Tibial nerve (tissue), 4 donors: ENCODE results near the gene IFI27L1. TPM values are rescaled to one million over a fixed set of nuclear protein-coding genes. Genes with fewer than 3 reads are reported as not detected.

Experiments used
- DNase-seq, 2 donors: peaks; one replicate each; pipeline ENCODE4 v3.0.0-alpha.2; 2019; ENCODE audit warnings: low spot score in 2 of 2
- H3K27ac ChIP-seq, 4 donors: fragments of 200-600 bp; sonication (generic) in 3 of 4; one replicate each; pipeline ENCODE4 v1.5.1; 2017 to 2019; ENCODE audit warnings: mild to moderate bottlenecking in 1 of 4
- H3K27me3 ChIP-seq, 2 donors: fragments of 200-600 bp; sonication (generic) in 1 of 2; one replicate each; pipeline versions ENCODE4 v1.5.1 to v1.6.0; 2017 to 2019
- H3K36me3 ChIP-seq, 3 donors: fragments of 200-600 bp; sonication (generic); one replicate each; pipeline ENCODE4 v1.5.1; 2018 to 2019
- H3K4me1 ChIP-seq, 4 donors: fragments of 200-600 bp; sonication (generic) in 3 of 4; one replicate each; pipeline ENCODE4 v1.5.1; 2017 to 2019
- H3K4me3 ChIP-seq, 4 donors: fragments of 200-600 bp; sonication (generic) in 3 of 4; one replicate each; pipeline ENCODE4 v1.5.1; 2017 to 2019; ENCODE audit warnings: mild to moderate bottlenecking in 1 of 4, moderate library complexity in 1 of 4
- H3K9me3 ChIP-seq, 4 donors: fragments of 200-600 bp; sonication (generic) in 3 of 4; one replicate each; pipeline ENCODE4 v1.5.1; 2017 to 2019
- EP300 ChIP-seq, 2 donors: sonication (generic); formaldehyde crosslinking; IDR thresholded peaks; one replicate each; pipeline ENCODE4 v1.6.1; 2017; ENCODE audit warnings: antibody characterized with exemption in 2 of 2, mild to moderate bottlenecking in 1 of 2
- POLR2A ChIP-seq, 2 donors: fragments of 450-650 bp; IDR thresholded peaks; one replicate each; pipeline ENCODE4 v1.6.1; 2017; ENCODE audit warnings: antibody characterized with exemption in 2 of 2, mild to moderate bottlenecking in 2 of 2, moderate library complexity in 2 of 2
- WGBS, 2 donors: methylation state at CpG; one replicate each; pipeline ENCODE4 v1.1.5; 2018; 5-methylcytosine and 5-hydroxymethylcytosine counted together
- total RNA-seq, 4 donors: library from RNA; depleted of rRNA; stranded (reverse); fragments of >200 nt; gene quantifications; one replicate each; pipeline ENCODE4 v1.1.0, GENCODE V29; 2016
- TF ChIP-seq, protein P1 (sequence below), 5 experiments: fragments of 200-600 bp in 3 of 5; fragments of 450-650 bp in 2 of 5; sonication (generic) in 3 of 5; IDR thresholded peaks; one replicate each; pipeline ENCODE4 v1.5.1; 2016 to 2019; ENCODE audit warnings: antibody characterized with exemption in 5 of 5, mild to moderate bottlenecking in 3 of 5, moderate library complexity in 2 of 5

The IFI27L1 gene
- total RNA-seq, 4 donors from 2014 or later = 2.7 to 14.6 (median 7.2) TPM

GRCh38 chr14:94142836-94143235, 61.7 kb downstream of the IFI27L1 start:
- TF ChIP-seq EP300 (IDR thresholded peaks at IDR 0.05) (no peak), POLR2A (IDR thresholded peaks at IDR 0.05) (no peak)
- TF ChIP-seq, protein P1, sequence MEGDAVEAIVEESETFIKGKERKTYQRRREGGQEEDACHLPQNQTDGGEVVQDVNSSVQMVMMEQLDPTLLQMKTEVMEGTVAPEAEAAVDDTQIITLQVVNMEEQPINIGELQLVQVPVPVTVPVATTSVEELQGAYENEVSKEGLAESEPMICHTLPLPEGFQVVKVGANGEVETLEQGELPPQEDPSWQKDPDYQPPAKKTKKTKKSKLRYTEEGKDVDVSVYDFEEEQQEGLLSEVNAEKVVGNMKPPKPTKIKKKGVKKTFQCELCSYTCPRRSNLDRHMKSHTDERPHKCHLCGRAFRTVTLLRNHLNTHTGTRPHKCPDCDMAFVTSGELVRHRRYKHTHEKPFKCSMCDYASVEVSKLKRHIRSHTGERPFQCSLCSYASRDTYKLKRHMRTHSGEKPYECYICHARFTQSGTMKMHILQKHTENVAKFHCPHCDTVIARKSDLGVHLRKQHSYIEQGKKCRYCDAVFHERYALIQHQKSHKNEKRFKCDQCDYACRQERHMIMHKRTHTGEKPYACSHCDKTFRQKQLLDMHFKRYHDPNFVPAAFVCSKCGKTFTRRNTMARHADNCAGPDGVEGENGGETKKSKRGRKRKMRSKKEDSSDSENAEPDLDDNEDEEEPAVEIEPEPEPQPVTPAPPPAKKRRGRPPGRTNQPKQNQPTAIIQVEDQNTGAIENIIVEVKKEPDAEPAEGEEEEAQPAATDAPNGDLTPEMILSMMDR (IDR thresholded peaks at IDR 0.05) = no peak
- H3K9me3 ChIP-seq = no peaks in the 10 kb centered on the region
- H3K4me1 ChIP-seq = peaks cover 0 to 3% (median 0%) of the 10 kb centered on the region in 4 donors
- peaks cover 0 to 4% of the 10 kb centered on the region in 2 donors for H3K27me3 ChIP-seq
- 92 to 98% methylated on average over 1 of the region's 1 CpG for WGBS, 2 donors
- H3K36me3 ChIP-seq = no peaks in the 10 kb centered on the region
- no peak for DNase-seq
- no peak overlapping the region for H3K4me3 ChIP-seq
- H3K27ac ChIP-seq = no peak overlapping the region

DNA sequence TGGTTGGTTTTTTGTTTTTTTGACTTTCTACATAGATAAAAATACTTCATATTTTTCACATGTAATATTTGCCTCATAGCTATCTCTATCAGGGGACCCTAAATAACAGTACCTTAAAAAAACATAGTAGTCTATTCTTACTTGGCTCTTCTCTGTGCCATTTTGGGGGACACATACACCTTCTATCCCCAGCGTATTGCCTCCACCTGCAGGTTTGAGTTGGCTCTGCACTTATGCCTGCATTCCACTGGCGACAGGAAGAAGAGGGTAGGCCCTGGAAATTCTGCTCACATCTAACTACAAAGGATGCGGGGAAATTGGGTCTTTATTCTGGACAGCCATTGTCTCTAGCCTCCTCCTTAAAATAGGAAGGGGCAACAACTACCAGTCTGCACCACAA, 62.1 kb downstream of the IFI27L1 start:
- Histone ChIP-seq H3K4me1 (peaks cover 0 to 3% (median 0%) of the 10 kb centered on the region in 4 donors), H3K27ac (no peak overlapping the region), H3K36me3 (no peaks in the 10 kb centered on the region), H3K4me3 (no peak overlapping the region), H3K27me3 (peaks cover 0 to under 1% of the 10 kb centered on the region in 2 donors), H3K9me3 (no peaks in the 10 kb centered on the region)
- 56 to 76% methylated on average over 3 of the region's 3 CpGs for WGBS, 2 donors
- TF ChIP-seq EP300 (IDR thresholded peaks at IDR 0.05) (no peak), POLR2A (IDR thresholded peaks at IDR 0.05) (no peak)
- TF ChIP-seq, protein P1 (IDR thresholded peaks at IDR 0.05) = no peak
- no peak for DNase-seq

DNA sequence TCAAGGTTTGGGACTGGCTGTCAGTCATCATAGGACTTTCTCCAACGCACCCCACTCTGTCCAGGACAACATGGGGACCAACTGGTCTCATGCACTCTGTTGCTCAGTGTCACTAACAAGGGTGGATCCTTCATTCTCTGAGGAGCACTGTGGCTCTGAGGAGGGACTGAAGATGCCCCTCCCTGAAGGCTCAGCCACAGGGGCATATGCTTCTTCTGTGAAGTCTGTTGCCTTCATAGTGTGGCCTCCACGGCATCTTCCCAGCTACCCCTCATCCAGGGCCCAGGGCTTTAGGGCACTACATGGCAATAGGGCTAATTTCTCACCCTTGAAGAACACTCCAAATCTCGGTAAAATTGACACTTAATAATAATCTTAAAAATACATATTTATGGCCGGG, 62.6 kb downstream of the IFI27L1 start:
- TF ChIP-seq POLR2A (IDR thresholded peaks at IDR 0.05) = no peak
- H3K4me1 ChIP-seq = peaks cover 0 to 3% (median 0%) of the 10 kb centered on the region in 4 donors
- H3K4me3 ChIP-seq = no peak overlapping the region
- no peak overlapping the region for H3K27ac ChIP-seq
- H3K27me3 ChIP-seq = no peaks in the 10 kb centered on the region
- H3K9me3 ChIP-seq = no peaks in the 10 kb centered on the region
- WGBS, 2 donors = 88 to 96% methylated on average over 4 of the region's 4 CpGs
- H3K36me3 ChIP-seq = no peaks in the 10 kb centered on the region
- no peak for DNase-seq

GRCh38 chr14:94144765-94145164, 63.7 kb downstream of the IFI27L1 start:
- WGBS, 2 donors = 50 to 72% methylated on average over 1 of the region's 1 CpG

GRCh38 chr14:94145902-94146527, 64.9 kb downstream of the IFI27L1 start:
- no peak for DNase-seq
- TF ChIP-seq POLR2A (IDR thresholded peaks at IDR 0.05) = no peak
- TF ChIP-seq, protein P1 (IDR thresholded peaks at IDR 0.05) = no peak
- TF ChIP-seq EP300 (IDR thresholded peaks at IDR 0.05) = no peak
- H3K4me3 ChIP-seq = no peak overlapping the region
- no peaks in the 10 kb centered on the region for H3K27me3 ChIP-seq
- no peaks in the 10 kb centered on the region for H3K36me3 ChIP-seq
- peaks cover 0 to 3% (median 0%) of the 10 kb centered on the region in 4 donors for H3K4me1 ChIP-seq
- H3K9me3 ChIP-seq = no peaks in the 10 kb centered on the region
- WGBS, 2 donors = 53 to 81% methylated on average over 6 of the region's 6 CpGs
- no peak overlapping the region for H3K27ac ChIP-seq

More at GRCh38 chr14:94144765-94145164, 63.7 kb downstream of the IFI27L1 start:
- Histone ChIP-seq H3K4me3 (no peak overlapping the region), H3K9me3 (no peaks in the 10 kb centered on the region), H3K27me3 (no peaks in the 10 kb centered on the region), H3K4me1 (peaks cover 0 to 3% (median 0%) of the 10 kb centered on the region in 4 donors), H3K27ac (no peak overlapping the region), H3K36me3 (no peaks in the 10 kb centered on the region)
- TF ChIP-seq, protein P1 (IDR thresholded peaks at IDR 0.05) = no peak
- TF ChIP-seq POLR2A (IDR thresholded peaks at IDR 0.05) (no peak), EP300 (IDR thresholded peaks at IDR 0.05) (no peak)
- DNase-seq = no peak

Other genes with a start within 250 kb of the IFI27L1 start
- gene FAM181A, start 154.0 kb upstream of the IFI27L1 start, total RNA-seq = not detected
- 1 to 10 TPM in 2 of 4 donors, under 1 TPM in 1, not detected in 1; 0.60 to 2.1 (median 1.8) TPM for gene ASB2, start 104.7 kb upstream of the IFI27L1 start, total RNA-seq
- not detected for gene CCDC197, start 84.0 kb upstream of the IFI27L1 start, total RNA-seq
- gene OTUB2, start 55.0 kb upstream of the IFI27L1 start, total RNA-seq = under 1 TPM in 3 of 4 donors, not detected in 1; 0.21 to 0.66 (median 0.60) TPM
- gene DDX24, start 108 bp upstream of the IFI27L1 start, total RNA-seq = 100 to 1,000 TPM; 116 to 170 (median 151) TPM
- gene IFI27, start 29.4 kb downstream of the IFI27L1 start, total RNA-seq = 100 to 1,000 TPM; 118 to 502 (median 368) TPM
- 100 to 1,000 TPM in 3 of 4 donors, 10 to 100 TPM in 1; 76.8 to 146 (median 129) TPM for gene IFI27L2, start 48.3 kb downstream of the IFI27L1 start, total RNA-seq
- gene PPP4R4, start 93.0 kb downstream of the IFI27L1 start, total RNA-seq = 1 to 10 TPM; 1.2 to 9.0 (median 3.4) TPM
- not detected for gene SERPINA10, start 212.0 kb downstream of the IFI27L1 start, total RNA-seq
- gene SERPINA6, start 242.0 kb downstream of the IFI27L1 start, total RNA-seq = under 1 TPM in 1 of 4 donors, not detected in 3; 0.63 TPM